ENCODE data around the gene GGT6.
A peak's percentile ranks its signal among the peaks of the same experiment; 100 is the strongest.

GGT6 gene

DNA sequence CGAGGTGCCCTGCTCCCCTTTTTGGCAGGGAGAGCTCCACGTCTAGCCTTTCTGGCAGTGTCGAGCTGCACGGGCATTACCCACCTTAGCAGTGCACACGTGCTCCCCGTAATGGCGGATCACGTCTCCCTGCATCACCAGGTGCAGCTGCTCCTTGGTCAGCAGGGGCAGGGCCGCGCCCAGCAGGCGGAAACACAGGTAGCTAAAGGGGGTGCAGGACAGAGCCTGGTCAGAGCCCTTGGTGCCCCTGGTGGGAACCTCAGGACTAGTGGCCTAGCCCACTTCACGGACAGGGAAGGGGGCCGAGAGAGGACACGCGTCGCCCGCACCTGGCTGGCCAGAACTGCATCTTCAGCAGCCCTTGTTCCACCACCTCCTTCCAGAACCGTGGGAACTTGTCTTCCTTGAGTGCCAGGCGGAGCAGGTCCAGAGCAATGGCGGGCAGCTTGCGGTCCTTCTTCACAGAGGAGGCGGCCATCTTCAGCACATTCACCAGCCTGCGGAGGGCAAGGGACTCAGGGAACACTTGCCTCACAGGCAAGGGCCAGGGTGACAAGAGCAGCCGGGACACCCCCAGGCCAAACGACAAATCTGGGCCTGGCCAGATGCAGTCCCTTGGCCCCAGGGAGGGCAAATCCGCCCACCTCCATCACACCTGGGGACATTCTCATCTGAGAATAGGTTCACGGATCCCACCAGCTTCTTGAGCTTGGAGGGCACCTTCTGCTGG, 8.4 kb downstream of the GGT6 start:
- Histone ChIP-seq H3K4me1 (ENCODE audit: insufficient read depth, low read length, severe bottlenecking) (peaks cover 25% of the 10 kb centered on the region), H4K20me1 (ENCODE audit: insufficient read depth, low read length) (no peaks in the 10 kb centered on the region), H3K9me3 (ENCODE audit: low read length) (no peaks in the 10 kb centered on the region), H3K4me3 (ENCODE audit: low read depth, low read length, poor library complexity, severe bottlenecking) (no peak overlapping the region), H3F3A (ENCODE audit: insufficient read depth, low read length) (no peaks in the 10 kb centered on the region), H3K27me3 (ENCODE audit: insufficient read depth, low read length) (no peaks in the 10 kb centered on the region), H3K9me2 (ENCODE audit: low read depth, low read length) (no peaks in the 10 kb centered on the region), H3K36me3 (ENCODE audit: insufficient read depth, low read length) (peaks cover 69% of the 10 kb centered on the region), H3K9ac (ENCODE audit: low read length) (no peak overlapping the region), H3K79me2 (ENCODE audit: insufficient read depth, low read length) (peaks cover 18% of the 10 kb centered on the region), H2AFZ (ENCODE audit: low read length) (no peak overlapping the region), H3K27ac (ENCODE audit: low read depth, low read length, poor library complexity, severe bottlenecking) (no peak overlapping the region), H3K4me2 (ENCODE audit: low read length) (no peak overlapping the region)
- TF ChIP-seq, protein P1, sequence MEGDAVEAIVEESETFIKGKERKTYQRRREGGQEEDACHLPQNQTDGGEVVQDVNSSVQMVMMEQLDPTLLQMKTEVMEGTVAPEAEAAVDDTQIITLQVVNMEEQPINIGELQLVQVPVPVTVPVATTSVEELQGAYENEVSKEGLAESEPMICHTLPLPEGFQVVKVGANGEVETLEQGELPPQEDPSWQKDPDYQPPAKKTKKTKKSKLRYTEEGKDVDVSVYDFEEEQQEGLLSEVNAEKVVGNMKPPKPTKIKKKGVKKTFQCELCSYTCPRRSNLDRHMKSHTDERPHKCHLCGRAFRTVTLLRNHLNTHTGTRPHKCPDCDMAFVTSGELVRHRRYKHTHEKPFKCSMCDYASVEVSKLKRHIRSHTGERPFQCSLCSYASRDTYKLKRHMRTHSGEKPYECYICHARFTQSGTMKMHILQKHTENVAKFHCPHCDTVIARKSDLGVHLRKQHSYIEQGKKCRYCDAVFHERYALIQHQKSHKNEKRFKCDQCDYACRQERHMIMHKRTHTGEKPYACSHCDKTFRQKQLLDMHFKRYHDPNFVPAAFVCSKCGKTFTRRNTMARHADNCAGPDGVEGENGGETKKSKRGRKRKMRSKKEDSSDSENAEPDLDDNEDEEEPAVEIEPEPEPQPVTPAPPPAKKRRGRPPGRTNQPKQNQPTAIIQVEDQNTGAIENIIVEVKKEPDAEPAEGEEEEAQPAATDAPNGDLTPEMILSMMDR (IDR thresholded peaks at IDR 0.05; ENCODE audit: low read length), result no peak
- no peak for TF ChIP-seq EZH2 (IDR thresholded peaks at IDR 0.05; ENCODE audit: borderline replicate concordance, low read length)

- Histone ChIP-seq H3K4me2 (ENCODE audit: low read length) (no peak overlapping the region), H3K4me3 (ENCODE audit: low read depth, low read length, poor library complexity, severe bottlenecking) (no peak overlapping the region), H3K4me1 (ENCODE audit: insufficient read depth, low read length, severe bottlenecking) (peaks cover 20% of the 10 kb centered on the region), H3K9me2 (ENCODE audit: low read depth, low read length) (no peaks in the 10 kb centered on the region), H3K27me3 (ENCODE audit: insufficient read depth, low read length) (no peaks in the 10 kb centered on the region), H3K79me2 (ENCODE audit: insufficient read depth, low read length) (peaks cover 18% of the 10 kb centered on the region), H3K9ac (ENCODE audit: low read length) (no peak overlapping the region), H3F3A (ENCODE audit: insufficient read depth, low read length) (no peaks in the 10 kb centered on the region), H3K36me3 (ENCODE audit: insufficient read depth, low read length) (peaks cover 77% of the 10 kb centered on the region), H3K9me3 (ENCODE audit: low read length) (no peaks in the 10 kb centered on the region), H2AFZ (ENCODE audit: low read length) (no peak overlapping the region), H4K20me1 (ENCODE audit: insufficient read depth, low read length) (no peaks in the 10 kb centered on the region), H3K27ac (ENCODE audit: low read depth, low read length, poor library complexity, severe bottlenecking) (no peak overlapping the region)
- TF ChIP-seq EZH2 (IDR thresholded peaks at IDR 0.05; ENCODE audit: borderline replicate concordance, low read length), result no peak
- TF ChIP-seq, protein P1 (IDR thresholded peaks at IDR 0.05; ENCODE audit: low read length), result peak; percentile 23; the same call in 1 of the 2 replicates
These were observed 9.2 kb downstream of the GGT6 start for GRCh38 chr17:4551141-4551540.

- peaks cover 83% of the 10 kb centered on the region for H3K36me3 ChIP-seq (ENCODE audit: insufficient read depth, low read length)
- no peak overlapping the region for H3K27ac ChIP-seq (ENCODE audit: low read depth, low read length, poor library complexity, severe bottlenecking)
- no peak overlapping the region for H3K4me2 ChIP-seq (ENCODE audit: low read length)
- no peaks in the 10 kb centered on the region for H3K9me3 ChIP-seq (ENCODE audit: low read length)
- peaks cover 14% of the 10 kb centered on the region for H3K4me1 ChIP-seq (ENCODE audit: insufficient read depth, low read length, severe bottlenecking)
- TF ChIP-seq, protein P1 (IDR thresholded peaks at IDR 0.05; ENCODE audit: low read length), result no peak
- TF ChIP-seq EZH2 (IDR thresholded peaks at IDR 0.05; ENCODE audit: borderline replicate concordance, low read length), result no peak
- peaks cover 18% of the 10 kb centered on the region for H3K79me2 ChIP-seq (ENCODE audit: insufficient read depth, low read length)
- no peak overlapping the region for H3K4me3 ChIP-seq (ENCODE audit: low read depth, low read length, poor library complexity, severe bottlenecking)
- H3F3A ChIP-seq (ENCODE audit: insufficient read depth, low read length), result no peaks in the 10 kb centered on the region
- H3K9me2 ChIP-seq (ENCODE audit: low read depth, low read length), result no peaks in the 10 kb centered on the region
- no peaks in the 10 kb centered on the region for H4K20me1 ChIP-seq (ENCODE audit: insufficient read depth, low read length)
- H3K27me3 ChIP-seq (ENCODE audit: insufficient read depth, low read length), result no peaks in the 10 kb centered on the region
- no peak overlapping the region for H3K9ac ChIP-seq (ENCODE audit: low read length)
- H2AFZ ChIP-seq (ENCODE audit: low read length), result no peak overlapping the region
These were observed 9.8 kb downstream of the GGT6 start for GRCh38 chr17:4550534-4551039.

Measured in OCI-LY1 (cell line).